HCT116 (cell line): ENCODE data around the gene IRX1.

Experiments
- ATF3 ChIP-seq: IDR thresholded peaks from 2 replicates; pipeline ENCODE4 v1.6.1; 2012
- CBX3 ChIP-seq: IDR thresholded peaks from 2 replicates; pipeline ENCODE4 v1.6.1; 2012; ENCODE audit warnings: low read depth
- CEBPB ChIP-seq: IDR thresholded peaks from 2 replicates; pipeline ENCODE4 v1.6.1; 2012; ENCODE audit warnings: low read depth
- CTCF ChIP-seq, 3 experiments: fragments of 200-600 bp in 1 of 3; sonication (generic) in 1 of 3; IDR thresholded peaks in 2 of 3; conservative IDR thresholded peaks in 1 of 3; 2 replicates each; pipeline ENCODE4 v1.5.1; 2012 to 2017; ENCODE audit warnings: low read depth in 2 of 3, low read length in 2 of 3, antibody characterized with exemption in 1 of 3, borderline replicate concordance in 1 of 3, control low read depth in 1 of 3, mild to moderate bottlenecking in 1 of 3, mixed read lengths in 1 of 3, mixed run types in 1 of 3, moderate library complexity in 1 of 3; ENCODE audit not compliant: insufficient read depth in 1 of 3
- EZH2 ChIP-seq: fragments of 200-600 bp; sonication (generic); IDR thresholded peaks from 2 replicates; pipeline ENCODE4 v1.6.1; 2017; ENCODE audit warnings: antibody characterized with exemption, mixed run types
- MAX ChIP-seq: IDR thresholded peaks from 2 replicates; pipeline ENCODE4 v1.6.1; 2012
- POLR2A ChIP-seq: IDR thresholded peaks from 2 replicates; pipeline ENCODE4 v1.7.0; 2011; ENCODE audit warnings: borderline replicate concordance; ENCODE audit not compliant: insufficient read depth, insufficient read length; ENCODE audit errors: extremely low read depth
- POLR2AphosphoS5 ChIP-seq: IDR thresholded peaks from 2 replicates; pipeline ENCODE4 v1.6.1; 2011; ENCODE audit warnings: mild to moderate bottlenecking, low read depth, low read length, moderate library complexity
- RAD21 ChIP-seq: IDR thresholded peaks from 2 replicates; pipeline ENCODE4 v1.6.1; 2012; ENCODE audit warnings: low read depth, mild to moderate bottlenecking
- ZBTB33 ChIP-seq: IDR thresholded peaks from 2 replicates; pipeline ENCODE4 v1.6.1; 2011; ENCODE audit warnings: mild to moderate bottlenecking, low read length, moderate library complexity; ENCODE audit not compliant: insufficient replicate concordance; ENCODE audit errors: extremely low read depth
- ZNF274 ChIP-seq: fragments of 200-500 bp; sonication (Bioruptor generic); IDR thresholded peaks from 2 replicates; pipeline ENCODE4 v1.6.1; 2014; ENCODE audit warnings: mild to moderate bottlenecking, low read depth, low read length, inconsistent platforms

- TF ChIP-seq CTCF (IDR thresholded peaks at IDR 0.05 in 2 of 3, conservative IDR thresholded peaks at IDR 0.05 in 1 of 3; ENCODE audit: borderline replicate concordance in 1 of 3, insufficient read depth in 1 of 3, low read depth in 2 of 3, low read length in 2 of 3) (no peak), RAD21 (no peak), MAX (no peak), ATF3 (no peak), EZH2 (no peak), POLR2AphosphoS5 (no peak), ZBTB33 (no peak), ZNF274 (no peak), POLR2A (no peak), CEBPB (no peak), CBX3 (no peak)
Measured at GRCh38 chr5:3650320-3650719, 54.7 kb downstream of the IRX1 start.
